ENCODE results near the gene SNX19.
A peak's percentile ranks its signal among the peaks of the same experiment; 100 is the strongest.

Gene SNX19

GRCh38 chr11:130831976-130832375 lies 84.3 kb downstream of the SNX19 start:
- H3K9ac ChIP-seq (ENCODE audit: low read length) = peak overlapping the region; percentile 12
- no peaks in the 10 kb centered on the region for H3K79me1 ChIP-seq (replicated peaks; ENCODE audit: low read length, poor library complexity, severe bottlenecking)
- no peak overlapping the region for H2AFZ ChIP-seq (ENCODE audit: low read depth, low read length)
- H2BK5ac ChIP-seq (ENCODE audit: low read depth, low read length, poor library complexity, severe bottlenecking) = no peak overlapping the region
- no peak overlapping the region for H3K27ac ChIP-seq (ENCODE audit: low read length, poor library complexity, severe bottlenecking)
- WGBS = 89% methylated on average over 9 of the region's 9 CpGs
- peaks cover 1% of the 10 kb centered on the region for H3K9me3 ChIP-seq (ENCODE audit: control insufficient read depth, low read length)
- H3K18ac ChIP-seq (ENCODE audit: low read depth in 1 of 2, low read length in 2 of 2) = no peak overlapping the region
- no peak overlapping the region for H2AK5ac ChIP-seq (ENCODE audit: low read length, severe bottlenecking)
- peaks cover 7% of the 10 kb centered on the region for H3K4me1 ChIP-seq (ENCODE audit: control insufficient read depth, insufficient read depth, low read depth, low read length)
- DNase-seq = no peak
- no peak overlapping the region for H2BK120ac ChIP-seq (ENCODE audit: low read depth, low read length)
- peak overlapping the region in 1 of 2 experiments; percentile 32 for H2BK12ac ChIP-seq (ENCODE audit: low read length in 2 of 2)
- no peak overlapping the region for H3K14ac ChIP-seq (ENCODE audit: low read length in 2 of 2)
- no peak overlapping the region for H2BK15ac ChIP-seq (ENCODE audit: low read depth, poor library complexity, severe bottlenecking)
- no peak overlapping the region for H3K23ac ChIP-seq (ENCODE audit: low read length in 2 of 2)
- H3K4me3 ChIP-seq (ENCODE audit: insufficient read depth in 1 of 2, low read depth in 1 of 2, low read length in 2 of 2) = no peak overlapping the region
- H3K27me3 ChIP-seq (ENCODE audit: control insufficient read depth in 1 of 2, insufficient read depth in 1 of 2, low read length in 2 of 2) = no peaks in the 10 kb centered on the region
- no peak overlapping the region for H3K4me2 ChIP-seq (ENCODE audit: low read length, poor library complexity, severe bottlenecking)
- H4K91ac ChIP-seq (ENCODE audit: low read length) = no peak overlapping the region
- H3K4ac ChIP-seq (ENCODE audit: low read depth in 1 of 2, low read length in 2 of 2) = no peak overlapping the region
- H3K36me3 ChIP-seq (ENCODE audit: control insufficient read depth in 1 of 2, insufficient read depth in 2 of 2, low read depth in 1 of 2, low read length in 2 of 2) = no peaks in the 10 kb centered on the region
- H4K8ac ChIP-seq (ENCODE audit: low read length) = no peak overlapping the region

GRCh38 chr11:130831506-130831905 lies 84.8 kb downstream of the SNX19 start:
- Histone ChIP-seq H4K8ac (ENCODE audit: low read length) (no peak overlapping the region), H2AK5ac (ENCODE audit: low read length, severe bottlenecking) (no peak overlapping the region), H2BK12ac (ENCODE audit: low read length in 2 of 2) (peak overlapping the region in 1 of 2 experiments; percentile 40), H3K27ac (ENCODE audit: low read length, poor library complexity, severe bottlenecking) (no peak overlapping the region), H2BK120ac (ENCODE audit: low read depth, low read length) (no peak overlapping the region), H3K9me3 (ENCODE audit: control insufficient read depth, low read length) (no peaks in the 10 kb centered on the region), H2AFZ (ENCODE audit: low read depth, low read length) (no peak overlapping the region), H3K4me1 (ENCODE audit: control insufficient read depth, insufficient read depth, low read depth, low read length) (peaks cover 9% of the 10 kb centered on the region), H3K36me3 (ENCODE audit: control insufficient read depth in 1 of 2, insufficient read depth in 2 of 2, low read depth in 1 of 2, low read length in 2 of 2) (no peaks in the 10 kb centered on the region), H3K14ac (ENCODE audit: low read length in 2 of 2) (no peak overlapping the region), H3K4me2 (ENCODE audit: low read length, poor library complexity, severe bottlenecking) (no peak overlapping the region), H3K79me1 (replicated peaks; ENCODE audit: low read length, poor library complexity, severe bottlenecking) (no peaks in the 10 kb centered on the region), H3K27me3 (ENCODE audit: control insufficient read depth in 1 of 2, insufficient read depth in 1 of 2, low read length in 2 of 2) (no peaks in the 10 kb centered on the region), H2BK5ac (ENCODE audit: low read depth, low read length, poor library complexity, severe bottlenecking) (no peak overlapping the region), H4K91ac (ENCODE audit: low read length) (no peak overlapping the region), H3K4me3 (ENCODE audit: insufficient read depth in 1 of 2, low read depth in 1 of 2, low read length in 2 of 2) (no peak overlapping the region), H3K23ac (ENCODE audit: low read length in 2 of 2) (no peak overlapping the region), H3K9ac (ENCODE audit: low read length) (no peak overlapping the region), H3K4ac (ENCODE audit: low read depth in 1 of 2, low read length in 2 of 2) (no peak overlapping the region), H3K18ac (ENCODE audit: low read depth in 1 of 2, low read length in 2 of 2) (no peak overlapping the region), H2BK15ac (ENCODE audit: low read depth, poor library complexity, severe bottlenecking) (no peak overlapping the region)
- 93% methylated on average over 3 of the region's 7 CpGs for WGBS
- no peak for DNase-seq

- H3K27ac ChIP-seq (ENCODE audit: low read length, poor library complexity, severe bottlenecking) = no peak overlapping the region
- no peak overlapping the region for H3K4me2 ChIP-seq (ENCODE audit: low read length, poor library complexity, severe bottlenecking)
- no peaks in the 10 kb centered on the region for H3K79me1 ChIP-seq (replicated peaks; ENCODE audit: low read length, poor library complexity, severe bottlenecking)
- no peak overlapping the region for H2BK15ac ChIP-seq (ENCODE audit: low read depth, poor library complexity, severe bottlenecking)
- no peak overlapping the region for H3K4ac ChIP-seq (ENCODE audit: low read depth in 1 of 2, low read length in 2 of 2)
- H2BK12ac ChIP-seq (ENCODE audit: low read length in 2 of 2) = no peak overlapping the region
- H3K14ac ChIP-seq (ENCODE audit: low read length in 2 of 2) = no peak overlapping the region
- H3K18ac ChIP-seq (ENCODE audit: low read depth in 1 of 2, low read length in 2 of 2) = no peak overlapping the region
- WGBS = 93% methylated on average over 6 of the region's 6 CpGs
- no peaks in the 10 kb centered on the region for H3K9me3 ChIP-seq (ENCODE audit: control insufficient read depth, low read length)
- no peak overlapping the region for H2AFZ ChIP-seq (ENCODE audit: low read depth, low read length)
- H3K27me3 ChIP-seq (ENCODE audit: control insufficient read depth in 1 of 2, insufficient read depth in 1 of 2, low read length in 2 of 2) = no peaks in the 10 kb centered on the region
- peak overlapping the region; percentile 19 for H3K9ac ChIP-seq (ENCODE audit: low read length)
- H4K91ac ChIP-seq (ENCODE audit: low read length) = no peak overlapping the region
- peak overlapping the region; percentile 31 for H4K8ac ChIP-seq (ENCODE audit: low read length)
- H3K4me1 ChIP-seq (ENCODE audit: control insufficient read depth, insufficient read depth, low read depth, low read length) = peaks cover 11% of the 10 kb centered on the region
- no peak overlapping the region for H3K4me3 ChIP-seq (ENCODE audit: insufficient read depth in 1 of 2, low read depth in 1 of 2, low read length in 2 of 2)
- H2BK120ac ChIP-seq (ENCODE audit: low read depth, low read length) = no peak overlapping the region
- H3K36me3 ChIP-seq (ENCODE audit: control insufficient read depth in 1 of 2, insufficient read depth in 2 of 2, low read depth in 1 of 2, low read length in 2 of 2) = no peaks in the 10 kb centered on the region
- H2AK5ac ChIP-seq (ENCODE audit: low read length, severe bottlenecking) = no peak overlapping the region
- no peak for DNase-seq
- no peak overlapping the region for H2BK5ac ChIP-seq (ENCODE audit: low read depth, low read length, poor library complexity, severe bottlenecking)
- no peak overlapping the region for H3K23ac ChIP-seq (ENCODE audit: low read length in 2 of 2)
Measured at GRCh38 chr11:130830566-130830965, 85.7 kb downstream of the SNX19 start.

- H3K79me1 ChIP-seq (replicated peaks; ENCODE audit: low read length, poor library complexity, severe bottlenecking) = no peaks in the 10 kb centered on the region
- H4K8ac ChIP-seq (ENCODE audit: low read length) = no peak overlapping the region
Measured at GRCh38 chr11:130829920-130830511, 86.3 kb downstream of the SNX19 start.

More at GRCh38 chr11:130829920-130830511, 86.3 kb downstream of the SNX19 start:
- Histone ChIP-seq H3K27ac (ENCODE audit: low read length, poor library complexity, severe bottlenecking) (no peak overlapping the region), H3K23ac (ENCODE audit: low read length in 2 of 2) (no peak overlapping the region), H3K18ac (ENCODE audit: low read depth in 1 of 2, low read length in 2 of 2) (peak overlapping the region in 1 of 2 experiments; percentile 42), H2BK5ac (ENCODE audit: low read depth, low read length, poor library complexity, severe bottlenecking) (no peak overlapping the region), H3K9ac (ENCODE audit: low read length) (peak overlapping the region; percentile 36), H3K4me2 (ENCODE audit: low read length, poor library complexity, severe bottlenecking) (no peak overlapping the region), H2AK5ac (ENCODE audit: low read length, severe bottlenecking) (no peak overlapping the region), H3K14ac (ENCODE audit: low read length in 2 of 2) (peak overlapping the region in 1 of 2 experiments; percentile 50), H3K4me3 (ENCODE audit: insufficient read depth in 1 of 2, low read depth in 1 of 2, low read length in 2 of 2) (no peak overlapping the region), H3K36me3 (ENCODE audit: control insufficient read depth in 1 of 2, insufficient read depth in 2 of 2, low read depth in 1 of 2, low read length in 2 of 2) (no peaks in the 10 kb centered on the region), H2BK15ac (ENCODE audit: low read depth, poor library complexity, severe bottlenecking) (no peak overlapping the region), H3K9me3 (ENCODE audit: control insufficient read depth, low read length) (no peaks in the 10 kb centered on the region), H3K27me3 (ENCODE audit: control insufficient read depth in 1 of 2, insufficient read depth in 1 of 2, low read length in 2 of 2) (no peaks in the 10 kb centered on the region), H2BK12ac (ENCODE audit: low read length in 2 of 2) (peak overlapping the region; percentile 29 to 41), H2BK120ac (ENCODE audit: low read depth, low read length) (no peak overlapping the region), H4K91ac (ENCODE audit: low read length) (no peak overlapping the region), H3K4me1 (ENCODE audit: control insufficient read depth, insufficient read depth, low read depth, low read length) (peaks cover 13% of the 10 kb centered on the region), H2AFZ (ENCODE audit: low read depth, low read length) (no peak overlapping the region), H3K4ac (ENCODE audit: low read depth in 1 of 2, low read length in 2 of 2) (no peak overlapping the region)
- 91% methylated on average over 6 of the region's 6 CpGs for WGBS
- DNase-seq = no peak
